ENCODE data around the gene PPP1R36.

GRCh38 chr14:64502887-64503433, 46.8 kb upstream of the PPP1R36 start:
- no peak for TF ChIP-seq POLR2A (IDR thresholded peaks at IDR 0.05; ENCODE audit: low read depth, low read length)
- TF ChIP-seq POLR2AphosphoS5 (IDR thresholded peaks at IDR 0.05; ENCODE audit: low read depth, low read length) = no peak
